HEK293 (cell line): ENCODE measurements around the gene NUDT22.

Source experiments
- AEBP2 ChIP-seq: fragments of 450-650 bp; formaldehyde crosslinking; IDR thresholded peaks from 2 replicates; pipeline ENCODE4 v1.5.1; 2016; ENCODE audit warnings: missing biosample characterization, missing genetic modification characterization, borderline replicate concordance
- KLF16 ChIP-seq: fragments of 450-650 bp; formaldehyde crosslinking; IDR thresholded peaks from 2 replicates; pipeline ENCODE4 v1.5.1; 2017; ENCODE audit warnings: missing biosample characterization, missing genetic modification characterization
- MEIS1 ChIP-seq: sonication (generic); formaldehyde crosslinking; IDR thresholded peaks from 2 replicates; pipeline ENCODE4 v1.8.1; 2022; ENCODE audit warnings: missing genetic modification reagents, mild to moderate bottlenecking, borderline replicate concordance
- MYNN ChIP-seq: fragments of 450-650 bp; formaldehyde crosslinking; IDR thresholded peaks from 2 replicates; pipeline ENCODE4 v1.5.1; 2016; ENCODE audit warnings: missing biosample characterization, missing genetic modification characterization, borderline replicate concordance
- PRDM2 ChIP-seq: fragments of 450-650 bp; formaldehyde crosslinking; IDR thresholded peaks from 2 replicates; pipeline ENCODE4 v1.5.1; 2016; ENCODE audit warnings: missing biosample characterization, missing genetic modification characterization, borderline replicate concordance
- TSHZ1 ChIP-seq: fragments of 450-650 bp; formaldehyde crosslinking; IDR thresholded peaks from 2 replicates; pipeline ENCODE4 v1.5.1; 2016; ENCODE audit warnings: missing biosample characterization, missing genetic modification characterization, borderline replicate concordance
- ZBTB48 ChIP-seq: fragments of 450-650 bp; formaldehyde crosslinking; IDR thresholded peaks from 2 replicates; pipeline ENCODE4 v1.5.1; 2016; ENCODE audit warnings: missing biosample characterization, missing genetic modification characterization
- ZEB2 ChIP-seq: fragments of 450-650 bp; formaldehyde crosslinking; IDR thresholded peaks from 2 replicates; pipeline ENCODE4 v1.5.1; 2016; ENCODE audit warnings: missing biosample characterization, missing genetic modification characterization
- ZNF132 ChIP-seq: fragments of 450-650 bp; formaldehyde crosslinking; IDR thresholded peaks from 2 replicates; pipeline ENCODE4 v1.5.1; 2017; ENCODE audit warnings: missing biosample characterization, missing genetic modification characterization, borderline replicate concordance
- ZNF169 ChIP-seq: fragments of 450-650 bp; formaldehyde crosslinking; IDR thresholded peaks from 2 replicates; pipeline ENCODE4 v1.5.1; 2016; ENCODE audit warnings: missing biosample characterization, missing genetic modification characterization
- ZNF239 ChIP-seq: fragments of 450-650 bp; formaldehyde crosslinking; IDR thresholded peaks from 2 replicates; pipeline ENCODE4 v1.5.1; 2016; ENCODE audit warnings: missing biosample characterization, missing genetic modification characterization
- ZNF24 ChIP-seq: fragments of 450-650 bp; formaldehyde crosslinking; IDR thresholded peaks from 2 replicates; pipeline ENCODE4 v1.5.1; 2016; ENCODE audit warnings: missing biosample characterization, missing genetic modification characterization
- ZNF248 ChIP-seq: fragments of 450-650 bp; formaldehyde crosslinking; IDR thresholded peaks from 2 replicates; pipeline ENCODE4 v1.5.1; 2017; ENCODE audit warnings: missing biosample characterization, missing genetic modification characterization
- ZNF26 ChIP-seq: fragments of 450-650 bp; formaldehyde crosslinking; IDR thresholded peaks from 2 replicates; pipeline ENCODE4 v1.5.1; 2016; ENCODE audit warnings: missing biosample characterization, missing genetic modification characterization
- ZNF266 ChIP-seq: fragments of 450-650 bp; formaldehyde crosslinking; IDR thresholded peaks from 2 replicates; pipeline ENCODE4 v1.5.1; 2016; ENCODE audit warnings: missing biosample characterization, missing genetic modification characterization, low read depth
- ZNF423 ChIP-seq: fragments of 450-650 bp; formaldehyde crosslinking; IDR thresholded peaks from 2 replicates; pipeline ENCODE4 v1.5.1; 2016; ENCODE audit warnings: missing biosample characterization, missing genetic modification characterization
- ZNF449 ChIP-seq: fragments of 450-650 bp; formaldehyde crosslinking; IDR thresholded peaks from 2 replicates; pipeline ENCODE4 v1.5.1; 2017; ENCODE audit warnings: missing biosample characterization, mild to moderate bottlenecking, missing genetic modification characterization, moderate library complexity
- ZNF521 ChIP-seq: fragments of 450-650 bp; formaldehyde crosslinking; IDR thresholded peaks from 2 replicates; pipeline ENCODE4 v1.5.1; 2017; ENCODE audit warnings: missing biosample characterization, mild to moderate bottlenecking, missing genetic modification characterization
- ZNF624 ChIP-seq: fragments of 450-650 bp; formaldehyde crosslinking; IDR thresholded peaks from 2 replicates; pipeline ENCODE4 v1.5.1; 2017; ENCODE audit warnings: missing biosample characterization, missing genetic modification characterization
- ZNF645 ChIP-seq: fragments of 450-650 bp; formaldehyde crosslinking; IDR thresholded peaks from 2 replicates; pipeline ENCODE4; 2016; ENCODE audit warnings: missing biosample characterization, missing genetic modification characterization
- ZNF654 ChIP-seq: fragments of 450-650 bp; formaldehyde crosslinking; IDR thresholded peaks from 2 replicates; pipeline ENCODE4 v1.5.1; 2016; ENCODE audit warnings: low read depth, missing biosample characterization, missing genetic modification characterization
- ZNF664 ChIP-seq: fragments of 450-650 bp; formaldehyde crosslinking; IDR thresholded peaks from 2 replicates; pipeline ENCODE4 v1.5.1; 2016; ENCODE audit warnings: missing biosample characterization, missing genetic modification characterization
- ZNF701 ChIP-seq: fragments of 450-650 bp; formaldehyde crosslinking; IDR thresholded peaks from 2 replicates; pipeline ENCODE4 v1.5.1; 2016; ENCODE audit warnings: missing biosample characterization, missing genetic modification characterization
- ZNF785 ChIP-seq: fragments of 450-650 bp; formaldehyde crosslinking; IDR thresholded peaks from 2 replicates; pipeline ENCODE4 v1.5.1; 2016; ENCODE audit warnings: missing biosample characterization, missing genetic modification characterization

NUDT22 gene

GRCh38 chr11:64241491-64242374 lies 15.7 kb downstream of the NUDT22 start (continued):
- TF ChIP-seq MYNN (no peak), ZNF785 (no peak), ZNF423 (tag by site-specific recombination) (peak; percentile 80), ZNF624 (tag by site-specific recombination) (no peak), ZNF449 (tag by site-specific recombination) (no peak), TSHZ1 (tag by site-specific recombination) (no peak), ZNF645 (no peak), ZNF26 (no peak), ZBTB48 (peak; percentile 60; the same call in 1 of the 2 replicates), ZNF169 (tag by site-specific recombination) (no peak), ZNF701 (tag by site-specific recombination) (no peak), MEIS1 (no peak), ZNF24 (tag by site-specific recombination) (no peak), ZNF132 (no peak), ZNF239 (tag by site-specific recombination) (no peak), ZNF521 (tag by site-specific recombination) (no peak), ZNF664 (tag by site-specific recombination) (no peak), ZNF248 (tag by site-specific recombination) (no peak), AEBP2 (tag by site-specific recombination) (no peak), PRDM2 (tag by site-specific recombination) (no peak), ZNF654 (no peak), ZEB2 (no peak), KLF16 (tag by site-specific recombination) (no peak), ZNF266 (tag by site-specific recombination) (no peak)
